Parathyroid adenoma (tissue), 2 donors: ENCODE results near the gene COQ4.

ENCODE experiments used
- H2AFZ ChIP-seq: fragments of 300-600 bp; sonication (generic); one replicate; pipeline ENCODE4 v1.7.0; 2017; ENCODE audit warnings: antibody characterized with exemption, mild to moderate bottlenecking
- H3K27ac ChIP-seq: fragments of 300-600 bp; sonication (generic); one replicate; pipeline ENCODE4 v1.7.0; 2017
- H3K27me3 ChIP-seq: fragments of 300-600 bp; sonication (generic); one replicate; pipeline ENCODE4 v1.7.0; 2017; ENCODE audit warnings: low read length; ENCODE audit not compliant: control insufficient read depth, insufficient read depth
- H3K36me3 ChIP-seq: fragments of 300-600 bp; sonication (generic); one replicate; pipeline ENCODE4 v1.7.0; 2017; ENCODE audit warnings: low read length; ENCODE audit not compliant: control insufficient read depth, insufficient read depth
- H3K4me1 ChIP-seq: fragments of 300-600 bp; sonication (generic); one replicate; pipeline ENCODE4 v1.7.0; 2017; ENCODE audit warnings: control low read depth
- H3K4me2 ChIP-seq: fragments of 300-600 bp; sonication (generic); one replicate; pipeline ENCODE4 v1.7.0; 2017; ENCODE audit warnings: low read length
- H3K4me3 ChIP-seq: fragments of 300-600 bp; sonication (generic); one replicate; pipeline ENCODE4 v1.7.0; 2017; ENCODE audit warnings: low read depth, low read length
- H3K79me2 ChIP-seq: fragments of 300-600 bp; sonication (generic); one replicate; pipeline ENCODE4 v1.7.0; 2017; ENCODE audit warnings: control low read depth
- H3K9ac ChIP-seq: fragments of 300-600 bp; sonication (generic); one replicate; pipeline ENCODE4 v1.7.0; 2017; ENCODE audit warnings: mild to moderate bottlenecking
- H3K9me3 ChIP-seq: fragments of 300-600 bp; sonication (generic); one replicate; pipeline ENCODE4 v1.7.0; 2017; ENCODE audit warnings: low read length; ENCODE audit not compliant: control insufficient read depth
- TF ChIP-seq, protein P1 (sequence below): fragments of 300-600 bp; sonication (generic); IDR thresholded peaks from one replicate; pipeline ENCODE4 v1.7.0; 2017; ENCODE audit warnings: antibody characterized with exemption, mild to moderate bottlenecking
- donor health status: primary hyperparathyroidism.

Gene COQ4

DNA sequence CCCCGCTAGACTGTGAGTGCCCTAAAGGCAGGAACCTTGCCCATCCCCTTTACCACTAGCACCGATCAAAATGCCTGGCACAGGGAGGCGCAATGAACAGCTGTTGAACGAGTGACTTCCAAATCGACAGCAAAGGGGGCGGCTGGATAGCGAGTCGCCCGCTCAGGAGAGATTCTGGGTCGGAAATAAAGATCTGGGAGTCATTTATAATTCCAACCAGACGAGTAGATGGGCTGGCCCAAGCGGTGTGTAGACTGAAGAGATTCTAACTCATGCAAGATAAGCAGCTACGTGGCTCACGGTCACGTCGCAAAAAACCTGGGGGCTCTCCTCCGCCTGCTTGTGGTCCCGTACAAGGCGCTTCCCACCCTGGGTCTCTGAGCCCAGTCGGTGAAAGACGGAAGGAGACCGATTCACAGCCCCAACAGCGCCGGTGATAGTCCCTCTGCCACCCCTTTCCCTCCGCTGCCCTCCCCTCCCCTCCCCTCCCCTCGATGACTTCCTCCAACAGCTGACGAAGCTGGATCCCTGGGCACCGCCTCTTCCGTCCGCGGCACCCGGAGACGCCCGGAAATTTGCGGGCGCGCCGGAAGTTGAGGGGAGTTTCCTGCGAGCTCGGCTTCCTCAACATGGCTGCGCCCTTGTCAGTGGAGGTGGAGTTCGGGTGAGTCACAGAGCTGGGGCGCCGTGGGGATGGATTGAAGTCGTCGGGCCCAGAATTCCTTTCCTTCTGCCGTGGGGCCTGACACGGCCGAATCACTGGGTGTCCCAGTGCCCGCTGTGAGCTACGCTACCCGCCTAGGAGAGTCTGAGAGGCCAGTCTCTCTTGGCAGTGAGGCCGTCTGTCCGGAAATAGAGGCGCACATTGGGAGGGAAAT, 48.4 kb downstream of the COQ4 start, which contains the start of gene URM1:
Gene URM1 (plus strand): TSS at position 623 of the 878 bp plus-strand sequence. CDS start 7 bp downstream, at position 630.
- TF ChIP-seq, protein P1, sequence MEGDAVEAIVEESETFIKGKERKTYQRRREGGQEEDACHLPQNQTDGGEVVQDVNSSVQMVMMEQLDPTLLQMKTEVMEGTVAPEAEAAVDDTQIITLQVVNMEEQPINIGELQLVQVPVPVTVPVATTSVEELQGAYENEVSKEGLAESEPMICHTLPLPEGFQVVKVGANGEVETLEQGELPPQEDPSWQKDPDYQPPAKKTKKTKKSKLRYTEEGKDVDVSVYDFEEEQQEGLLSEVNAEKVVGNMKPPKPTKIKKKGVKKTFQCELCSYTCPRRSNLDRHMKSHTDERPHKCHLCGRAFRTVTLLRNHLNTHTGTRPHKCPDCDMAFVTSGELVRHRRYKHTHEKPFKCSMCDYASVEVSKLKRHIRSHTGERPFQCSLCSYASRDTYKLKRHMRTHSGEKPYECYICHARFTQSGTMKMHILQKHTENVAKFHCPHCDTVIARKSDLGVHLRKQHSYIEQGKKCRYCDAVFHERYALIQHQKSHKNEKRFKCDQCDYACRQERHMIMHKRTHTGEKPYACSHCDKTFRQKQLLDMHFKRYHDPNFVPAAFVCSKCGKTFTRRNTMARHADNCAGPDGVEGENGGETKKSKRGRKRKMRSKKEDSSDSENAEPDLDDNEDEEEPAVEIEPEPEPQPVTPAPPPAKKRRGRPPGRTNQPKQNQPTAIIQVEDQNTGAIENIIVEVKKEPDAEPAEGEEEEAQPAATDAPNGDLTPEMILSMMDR, result no peak
- peak within 1 kb of the TSS; percentile 89 for H2AFZ ChIP-seq
- H3K9ac ChIP-seq, result peak within 1 kb of the TSS; percentile 67
- peaks cover 3% of the 10 kb centered on the region for H3K4me1 ChIP-seq
- H3K27ac ChIP-seq, result peak within 1 kb of the TSS; percentile 81
- H3K79me2 ChIP-seq, result peaks cover 7% of the 10 kb centered on the region
- H3K9me3 ChIP-seq, result no peaks in the 10 kb centered on the region
- H3K27me3 ChIP-seq, result no peaks in the 10 kb centered on the region
- H3K4me3 ChIP-seq, result peak within 1 kb of the TSS; percentile 89
- H3K4me2 ChIP-seq, result peak within 1 kb of the TSS; percentile 75
- no peaks in the 10 kb centered on the region for H3K36me3 ChIP-seq

DNA sequence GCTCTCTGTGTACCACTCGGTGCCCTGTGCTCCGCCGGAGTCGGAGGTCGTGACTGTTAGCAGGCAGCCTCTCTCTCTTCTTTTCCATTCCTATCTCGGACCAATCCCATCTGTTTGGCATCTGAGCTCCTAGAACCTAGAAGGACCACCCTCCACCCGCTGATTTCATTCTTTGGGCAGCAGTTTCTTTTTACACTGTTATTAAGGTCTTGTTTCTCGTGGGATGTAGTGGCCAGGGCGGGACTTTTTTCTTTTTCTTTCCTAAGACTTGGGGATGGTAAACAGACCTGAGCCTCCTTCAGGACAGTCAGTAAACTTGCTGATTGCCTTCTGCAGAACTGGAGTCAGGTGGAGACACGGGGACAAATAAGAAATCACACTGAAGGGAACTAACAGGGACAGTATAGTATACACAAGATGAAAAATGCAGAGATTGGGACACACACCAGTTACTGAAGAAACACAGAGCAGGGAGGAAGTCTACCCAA, 49.0 kb downstream of the COQ4 start:
- no peaks in the 10 kb centered on the region for H3K9me3 ChIP-seq
- TF ChIP-seq, protein P1, result no peak
- H3K4me3 ChIP-seq, result peak overlapping the region; percentile 89
- H3K9ac ChIP-seq, result no peak overlapping the region
- peak overlapping the region; percentile 81 for H3K27ac ChIP-seq
- H3K4me1 ChIP-seq, result peaks cover 3% of the 10 kb centered on the region
- peak overlapping the region; percentile 89 for H2AFZ ChIP-seq
- no peaks in the 10 kb centered on the region for H3K36me3 ChIP-seq
- peaks cover 10% of the 10 kb centered on the region for H3K79me2 ChIP-seq
- no peaks in the 10 kb centered on the region for H3K27me3 ChIP-seq
- H3K4me2 ChIP-seq, result peak overlapping the region; percentile 75

DNA sequence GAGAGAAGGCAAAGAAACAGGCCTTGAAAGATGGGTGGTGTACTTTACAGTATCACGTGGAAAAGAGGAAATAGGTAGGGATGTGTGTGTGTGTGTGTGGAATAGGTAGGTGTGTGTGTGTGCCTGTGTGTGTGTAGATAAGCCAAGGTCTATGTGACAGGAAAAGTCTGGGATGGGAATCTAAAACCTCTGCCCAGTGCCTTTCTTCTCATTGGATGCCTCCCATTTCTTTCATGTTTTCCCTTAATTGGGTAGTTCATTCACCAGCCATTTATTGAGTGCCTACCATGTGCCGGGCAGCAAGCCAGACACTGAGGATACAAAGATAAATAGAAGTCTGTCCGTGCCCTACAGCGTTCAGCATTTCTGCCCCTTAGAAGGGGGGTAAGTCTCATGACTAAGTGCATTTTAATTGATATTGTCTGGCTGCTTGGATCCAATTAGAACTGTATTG, 49.6 kb downstream of the COQ4 start:
- TF ChIP-seq, protein P1, result no peak
- Histone ChIP-seq H3K4me1 (peaks cover 3% of the 10 kb centered on the region), H3K4me3 (peak overlapping the region; percentile 89), H3K36me3 (no peaks in the 10 kb centered on the region), H2AFZ (no peak overlapping the region), H3K27me3 (no peaks in the 10 kb centered on the region), H3K9me3 (no peaks in the 10 kb centered on the region), H3K9ac (no peak overlapping the region), H3K79me2 (peaks cover 13% of the 10 kb centered on the region), H3K27ac (no peak overlapping the region), H3K4me2 (peak overlapping the region; percentile 75)

DNA sequence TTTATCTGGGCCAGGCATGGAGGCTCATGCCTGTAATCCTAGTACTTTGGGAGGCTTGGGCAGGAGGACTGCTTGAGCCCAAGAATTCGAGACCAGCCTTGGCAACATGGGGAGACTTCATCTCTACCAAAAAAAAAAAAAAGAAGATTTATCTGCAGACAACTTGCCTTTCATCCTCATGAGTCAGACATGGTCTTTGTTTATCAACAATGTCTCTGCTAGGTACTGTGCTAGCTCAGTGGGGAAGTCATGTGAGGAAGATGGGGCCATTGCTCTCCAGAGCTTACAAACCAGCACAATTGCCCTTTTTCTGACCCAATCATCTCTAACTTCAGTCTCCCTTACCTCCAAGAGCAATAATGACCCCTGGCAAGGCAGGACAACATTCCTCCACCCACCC, 50.1 kb downstream of the COQ4 start:
- Histone ChIP-seq H3K4me1 (peaks cover 3% of the 10 kb centered on the region), H3K27ac (no peak overlapping the region)
- TF ChIP-seq, protein P1, result no peak

More for the DNA sequence above, 50.1 kb downstream of the COQ4 start:
- H3K4me2 ChIP-seq, result no peak overlapping the region
- no peaks in the 10 kb centered on the region for H3K9me3 ChIP-seq
- no peaks in the 10 kb centered on the region for H3K36me3 ChIP-seq
- no peak overlapping the region for H3K4me3 ChIP-seq
- H3K27me3 ChIP-seq, result no peaks in the 10 kb centered on the region
- no peak overlapping the region for H3K9ac ChIP-seq
- no peak overlapping the region for H2AFZ ChIP-seq
- H3K79me2 ChIP-seq, result peaks cover 13% of the 10 kb centered on the region
